A549 (cell line): Measurements from ENCODE around the gene IL3RA. TPM values are rescaled to one million over a fixed set of nuclear protein-coding genes. Genes with fewer than 3 reads are reported as not detected.
"Not testable (repeated sequence)": the region's sequence is repeated elsewhere in the genome, so short reads cannot be mapped to it uniquely, and the experiment has no call there.

ENCODE experiments used
- ATAC-seq, 2 experiments: fragments of 200-7000 bp in 1 of 2; fragments of >200 bp in 1 of 2; cut with Nextera tagmentation in 1 of 2; cut with Tn5 transposase in 1 of 2; 3 replicates each; pipeline versions ENCODE4 v1.8.0 to v1.9.1; 2018 to 2020; ENCODE audit warnings: mild to moderate bottlenecking in 1 of 2, moderate library complexity in 1 of 2
- CTCF ChIA-PET: fragments of 300-600 bp; sonication (Branson Sonifier 250); formaldehyde crosslinking; extraction: SDS; loops from one replicate; lab custom pipeline; 2021; ENCODE audit warnings: antibody characterized with exemption, inconsistent platforms; lab: Yijun Ruan, JAX
- POLR2A ChIA-PET: fragments of 350-600 bp; formaldehyde crosslinking; extraction: SDS; loops from one replicate; lab custom pipeline; 2021; ENCODE audit warnings: antibody characterized with exemption, inconsistent platforms; lab: Yijun Ruan, JAX
- DNase-seq, 2 experiments: peaks; one replicate each; pipeline versions ENCODE4 v3.0.0 to v3.0.0-alpha.2; 2011 to 2016; ENCODE audit warnings: low read depth in 1 of 2, low spot score in 1 of 2
- FAIRE-seq: peaks from 2 replicates; lab custom pipeline; 2011; peaks lifted over from hg19 to GRCh38; lab: Jason Lieb, UNC
- H3K27ac ChIP-seq, 2 experiments: fragments of >200 bp; sonication (Bioruptor Twin); formaldehyde crosslinking; 3 replicates each; pipeline ENCODE4 v1.5.1; 2016 to 2017
- H3K4me1 ChIP-seq: fragments of >200 bp; sonication (Bioruptor Twin); formaldehyde crosslinking; 3 replicates; pipeline ENCODE4 v1.6.1; 2016
- H3K4me2 ChIP-seq: fragments of >200 bp; sonication (Bioruptor Twin); formaldehyde crosslinking; 3 replicates; pipeline ENCODE4 v1.6.1; 2016
- H3K4me3 ChIP-seq: fragments of >200 bp; sonication (Bioruptor Twin); formaldehyde crosslinking; 3 replicates; pipeline ENCODE4 v1.5.1; 2016
- H3K9me3 ChIP-seq: fragments of >200 bp; sonication (Bioruptor Twin); formaldehyde crosslinking; 3 replicates; pipeline ENCODE4 v1.6.1; 2016
- CBX8 ChIP-seq: fragments of 200-600 bp; sonication (generic); IDR thresholded peaks from 2 replicates; pipeline ENCODE4 v1.6.1; 2016
- CHD4 ChIP-seq: fragments of 200-600 bp; sonication (generic); IDR thresholded peaks from 2 replicates; pipeline ENCODE4 v1.6.1; 2016; ENCODE audit warnings: antibody characterized with exemption, mild to moderate bottlenecking, borderline replicate concordance
- E2F6 ChIP-seq: IDR thresholded peaks from 2 replicates; pipeline ENCODE4 v1.6.1; 2012; ENCODE audit warnings: low read depth, borderline replicate concordance
- FOSB ChIP-seq: fragments of 250-450 bp; sonication (Bioruptor Pico); IDR thresholded peaks from 2 replicates; pipeline ENCODE4 v1.5.0; 2020; ENCODE audit warnings: mild to moderate bottlenecking, moderate library complexity
- FOSL2 ChIP-seq, 2 experiments: fragments of 450-650 bp in 1 of 2; fragments of >200 bp in 1 of 2; sonication (Bioruptor Twin) in 1 of 2; formaldehyde crosslinking; IDR thresholded peaks; 2 replicates each; pipeline versions ENCODE4 v1.5.0 to v1.6.1; 2016 to 2020; ENCODE audit warnings: mild to moderate bottlenecking in 1 of 2, moderate library complexity in 1 of 2
- HDAC2 ChIP-seq: fragments of 200-600 bp; sonication (generic); IDR thresholded peaks from 2 replicates; pipeline ENCODE4 v1.6.1; 2016
- HEYL ChIP-seq: fragments of 250-450 bp; sonication (Bioruptor Pico); IDR thresholded peaks from 2 replicates; pipeline ENCODE4 v1.8.0; 2021; ENCODE audit warnings: mild to moderate bottlenecking, moderate library complexity
- HMGXB4 ChIP-seq: fragments of 250-450 bp; sonication (Bioruptor Pico); IDR thresholded peaks from 2 replicates; pipeline ENCODE4 v1.5.0; 2021; ENCODE audit warnings: mild to moderate bottlenecking, moderate library complexity, borderline replicate concordance
- HOXB5 ChIP-seq: fragments of 250-450 bp; sonication (Bioruptor Pico); IDR thresholded peaks from 2 replicates; pipeline ENCODE4 v1.5.0; 2020; ENCODE audit warnings: mild to moderate bottlenecking, moderate library complexity
- JUN ChIP-seq, 2 experiments: fragments of >200 bp; sonication (Bioruptor Twin); formaldehyde crosslinking; IDR thresholded peaks; 2 replicates in 1 of 2; 3 replicates in 1 of 2; pipeline ENCODE4 v1.6.1; 2016 to 2017
- KDM1A ChIP-seq: fragments of 200-600 bp; sonication (generic); IDR thresholded peaks from 2 replicates; pipeline ENCODE4 v1.6.1; 2016; ENCODE audit warnings: low read depth, mild to moderate bottlenecking
- MAFK ChIP-seq: fragments of 450-650 bp; IDR thresholded peaks from 2 replicates; pipeline ENCODE4 v1.6.1; 2014; ENCODE audit not compliant: partially characterized antibody
- NFE2L2 ChIP-seq: fragments of 150-350 bp; conservative IDR thresholded peaks from 2 replicates; pipeline ENCODE4 v1.6.1; 2014; ENCODE audit warnings: low read length
- PHF8 ChIP-seq: fragments of 200-600 bp; sonication (generic); IDR thresholded peaks from 2 replicates; pipeline ENCODE4 v1.6.1; 2016; ENCODE audit warnings: low read depth, mild to moderate bottlenecking, antibody characterized with exemption, moderate library complexity, borderline replicate concordance
- POLR2A ChIP-seq: IDR thresholded peaks from 2 replicates; pipeline ENCODE4 v1.6.1; 2012; ENCODE audit warnings: mild to moderate bottlenecking, low read length
- RCOR1 ChIP-seq: fragments of 150-350 bp; IDR thresholded peaks from 2 replicates; pipeline ENCODE4 v1.6.1; 2014; ENCODE audit warnings: antibody characterized with exemption, low read length, low read depth
- RNF2 ChIP-seq: fragments of 200-600 bp; sonication (generic); IDR thresholded peaks from 2 replicates; pipeline ENCODE4 v1.6.1; 2016; ENCODE audit warnings: low read depth, mild to moderate bottlenecking, antibody characterized with exemption, moderate library complexity, borderline replicate concordance
- SREBF2 ChIP-seq: fragments of 450-650 bp; IDR thresholded peaks from 2 replicates; pipeline ENCODE4 v1.6.1; 2014; ENCODE audit warnings: mild to moderate bottlenecking, moderate library complexity
- TFCP2L1 ChIP-seq: fragments of 250-450 bp; sonication (Bioruptor Pico); IDR thresholded peaks from 2 replicates; pipeline ENCODE4 v1.5.0; 2021; ENCODE audit warnings: mild to moderate bottlenecking
- USF2 ChIP-seq: fragments of 450-650 bp; IDR thresholded peaks from 2 replicates; pipeline ENCODE4 v1.6.1; 2014; ENCODE audit warnings: antibody characterized with exemption
- ZNF302 ChIP-seq: fragments of 250-450 bp; sonication (Bioruptor Pico); IDR thresholded peaks from 2 replicates; pipeline ENCODE4 v1.9.0; 2021; ENCODE audit warnings: inconsistent platforms, mild to moderate bottlenecking, moderate library complexity
- ZSCAN20 ChIP-seq: fragments of 250-450 bp; sonication (Bioruptor Pico); IDR thresholded peaks from 2 replicates; pipeline ENCODE4 v1.8.0; 2022; ENCODE audit warnings: mild to moderate bottlenecking, moderate library complexity
- WGBS: methylation state at CpG from one replicate; pipeline ENCODE4 v1.1.6; 2017; ENCODE audit errors: missing lambda C conversion rate; 5-methylcytosine and 5-hydroxymethylcytosine counted together
- polyA plus RNA-seq, 4 experiments: library from polyadenylated mRNA; depleted of rRNA in 3 of 4; stranded (reverse); fragments of >200 nt; fragmentation: RNase III in 1 of 4; extraction: RNeasy Plus Mini Kit Qiagen cat#74134 plus additional on column Dnase treatment in 1 of 4; gene quantifications; 2 replicates in 3 of 4; 3 replicates in 1 of 4; pipeline ENCODE4 v1.2.3, GENCODE V29; 2011 to 2017

Gene IL3RA
- polyA plus RNA-seq, 2 of the 4 experiments (the other 2 are of a cell fraction): 0.31 TPM; not detected in 1

GRCh38 chrX:1334854-1335253, 1.7 kb upstream of the IL3RA start:
- 0 out of 3 replicates have a peak overlapping the region, but pooled peaks have one; percentile 12 for H3K4me3 ChIP-seq
- ChIA-PET POLR2A (no interaction called here), CTCF (no interaction called here)
- H3K9me3 ChIP-seq: no peaks in the 10 kb centered on the region; the same call in 2 of the 3 replicates
- DNase-seq: peak in 1 of 2 experiments; percentile 53
- no peak for TF ChIP-seq RCOR1
- TF ChIP-seq MAFK: peak; percentile 45
- H3K4me1 ChIP-seq: no peaks in the 10 kb centered on the region
- peak overlapping the region; percentile 68 for H3K4me2 ChIP-seq
- no peak for FAIRE-seq
- H3K27ac ChIP-seq: no peak overlapping the region
- ATAC-seq: peak; percentile 75 to 77; a peak in 5 of 6 replicates
- WGBS: 4% methylated on average over 10 of the region's 10 CpGs

GRCh38 chrX:1336948-1337779, 579 bp downstream of the IL3RA start:
- Histone ChIP-seq H3K9me3 (no peaks in the 10 kb centered on the region; the same call in 2 of the 3 replicates), H3K4me3 (peak overlapping the region; percentile 18; the same call in 1 of the 3 replicates), H3K4me1 (no peaks in the 10 kb centered on the region), H3K27ac (peak overlapping the region in 1 of 2 experiments; percentile 31; a peak in 1 of 6 replicates), H3K4me2 (peak overlapping the region; percentile 72)
- WGBS: 23% methylated on average over 18 of the region's 18 CpGs
- ChIA-PET POLR2A (no interaction called here), CTCF (no interaction called here)
- no peak for DNase-seq
- peak; percentile 63 to 70 for ATAC-seq
- FAIRE-seq: no peak
- TF ChIP-seq FOSB (no peak), ZSCAN20 (no peak), KDM1A (peak; percentile 75; the same call in 1 of the 2 replicates)

- WGBS: 70% methylated on average over 22 of the region's 22 CpGs
- no peak for DNase-seq
- Histone ChIP-seq H3K27ac (no peak overlapping the region), H3K9me3 (no peaks in the 10 kb centered on the region; the same call in 2 of the 3 replicates), H3K4me1 (no peaks in the 10 kb centered on the region), H3K4me3 (no peak overlapping the region), H3K4me2 (no peak overlapping the region)
- FAIRE-seq: no peak
- ChIA-PET POLR2A (no interaction called here), CTCF (no interaction called here)
- no peak for TF ChIP-seq CBX8
- no peak for TF ChIP-seq RNF2
- no peak for TF ChIP-seq ZNF302
- TF ChIP-seq SREBF2: no peak
- no peak for TF ChIP-seq NFE2L2
- no peak for TF ChIP-seq KDM1A
- TF ChIP-seq HOXB5 (CRISPR knock-in tag): no peak
- TF ChIP-seq HEYL (CRISPR knock-in tag): no peak
- TF ChIP-seq TFCP2L1: no peak
- ATAC-seq: no peak
Measured at GRCh38 chrX:1341545-1342184, 5.1 kb downstream of the IL3RA start.

GRCh38 chrX:1349606-1350005, 13.0 kb downstream of the IL3RA start:
- DNase-seq, H3K4me2 ChIP-seq, H3K4me1 ChIP-seq, FAIRE-seq, H3K27ac ChIP-seq, POLR2A ChIA-PET, ATAC-seq, H3K4me3 ChIP-seq, H3K9me3 ChIP-seq, CTCF ChIA-PET: not testable (repeated sequence)
- WGBS: 89% methylated on average over 15 of the region's 15 CpGs

GRCh38 chrX:1351981-1352714, 15.6 kb downstream of the IL3RA start:
- no peak overlapping the region for H3K4me3 ChIP-seq
- FAIRE-seq: no peak
- POLR2A ChIA-PET: no interaction called here
- no peak for ATAC-seq
- H3K4me1 ChIP-seq: no peaks in the 10 kb centered on the region
- no peak for DNase-seq
- WGBS: 86% methylated on average over 47 of the region's 49 CpGs
- H3K9me3 ChIP-seq: no peaks in the 10 kb centered on the region; the same call in 2 of the 3 replicates
- no peak overlapping the region for H3K27ac ChIP-seq
- no peak overlapping the region for H3K4me2 ChIP-seq
- TF ChIP-seq FOSL2 (IDR thresholded peaks at IDR 0.05): no peak
- TF ChIP-seq FOSL2 (CRISPR knock-in tag; IDR thresholded peaks at IDR 0.05): no peak
- TF ChIP-seq HDAC2: no peak
- TF ChIP-seq E2F6: no peak
- TF ChIP-seq POLR2A: no peak
- TF ChIP-seq KDM1A: no peak
- TF ChIP-seq HMGXB4 (CRISPR knock-in tag): no peak
- no peak for TF ChIP-seq CHD4
- no peak for TF ChIP-seq PHF8
- TF ChIP-seq USF2: no peak
- TF ChIP-seq JUN (IDR thresholded peaks at IDR 0.05): no peak
- CTCF ChIA-PET: no interaction called here
